Vagina (tissue), 2 donors: ENCODE data around the gene RNF214. TPM values are rescaled to one million over a fixed set of nuclear protein-coding genes. Genes with fewer than 3 reads are reported as not detected.
A peak's percentile ranks its signal among the peaks of the same experiment; 100 is the strongest.

Experiments used
- DNase-seq, 2 donors: peaks; one replicate each; pipeline ENCODE4 v3.0.0-alpha.2; 2017; ENCODE audit errors: extremely low spot score in 2 of 2
- H3K27ac ChIP-seq: fragments of 200-600 bp; sonication (generic); one replicate; pipeline ENCODE4 v1.5.1; 2019
- H3K27me3 ChIP-seq: fragments of 200-600 bp; sonication (generic); one replicate; pipeline ENCODE4 v1.5.1; 2019
- H3K36me3 ChIP-seq, 2 donors: fragments of 200-600 bp; sonication (generic); one replicate each; pipeline ENCODE4 v1.5.1; 2017 to 2019
- H3K4me1 ChIP-seq: fragments of 200-600 bp; sonication (generic); one replicate; pipeline ENCODE4 v1.5.1; 2019
- H3K4me3 ChIP-seq, 2 donors: fragments of 200-600 bp; sonication (generic); 1 replicate in 1 of 2; 2 replicates in 1 of 2; pipeline ENCODE4 v1.5.1; 2016 to 2019
- H3K9me3 ChIP-seq: fragments of 200-600 bp; sonication (generic); one replicate; pipeline ENCODE4 v1.5.1; 2019
- CTCF ChIP-seq, 3 experiments: fragments of 450-650 bp in 2 of 3; fragments of 200-600 bp in 1 of 3; sonication (generic) in 1 of 3; IDR thresholded peaks; one replicate each; pipeline ENCODE4 v1.5.1; 2017 to 2019; ENCODE audit warnings: antibody characterized with exemption in 3 of 3, mild to moderate bottlenecking in 2 of 3, moderate library complexity in 2 of 3
- POLR2A ChIP-seq, 2 donors: fragments of 450-650 bp; IDR thresholded peaks; one replicate each; pipeline ENCODE4 v1.6.1; 2017; ENCODE audit warnings: antibody characterized with exemption in 2 of 2, mild to moderate bottlenecking in 2 of 2, moderate library complexity in 2 of 2
- POLR2AphosphoS5 ChIP-seq, 2 donors: sonication (generic); formaldehyde crosslinking; IDR thresholded peaks; one replicate each; pipeline ENCODE4 v1.9.0; 2017; ENCODE audit warnings: antibody characterized with exemption in 2 of 2, mild to moderate bottlenecking in 2 of 2, low read depth in 1 of 2; ENCODE audit not compliant: insufficient read depth in 1 of 2
- intact Hi-C: fragments of 100-400 bp; cut with DNase I; formaldehyde crosslinking; loops from one replicate; pipeline ENCODE4 v1.15.1; 2023
- total RNA-seq: library from RNA; depleted of rRNA; stranded (reverse); fragments of >200 nt; gene quantifications from one replicate; pipeline ENCODE4 v1.2.3, GENCODE V29; 2016

Gene RNF214
- total RNA-seq, 1 donor from 2014 or later = 10.8 TPM

GRCh38 chr11:117220999-117221774, 11.3 kb upstream of the RNF214 start:
- Histone ChIP-seq H3K27ac (peak overlapping the region; percentile 81), H3K36me3 (peaks cover 0 to 36% of the 10 kb centered on the region in 2 donors), H3K9me3 (no peaks in the 10 kb centered on the region), H3K4me3 (peak overlapping the region in 1 of 2 donors; percentile 7), H3K4me1 (peaks cover 51% of the 10 kb centered on the region), H3K27me3 (no peaks in the 10 kb centered on the region)
- DNase-seq = no peak
- intact Hi-C loops = loop anchor here (10.0 kb wide), 2 partner anchors 46 to 116 kb away; partner anchors contain the start of gene SIDT2
- TF ChIP-seq CTCF (IDR thresholded peaks at IDR 0.05) = no peak

- H3K9me3 ChIP-seq = no peaks in the 10 kb centered on the region
- H3K27ac ChIP-seq = peak overlapping the region; percentile 81
- H3K4me1 ChIP-seq = peaks cover 51% of the 10 kb centered on the region
- peak overlapping the region in 1 of 2 donors; percentile 7 for H3K4me3 ChIP-seq
- no peaks in the 10 kb centered on the region for H3K27me3 ChIP-seq
- intact Hi-C loops = loop anchor here (10.0 kb wide), 2 partner anchors 47 to 117 kb away; partner anchors contain the start of gene SIDT2
- no peak for DNase-seq
- H3K36me3 ChIP-seq = peaks cover 0 to 32% of the 10 kb centered on the region in 2 donors
- peak in 1 of 3 experiments; percentile 26 for TF ChIP-seq CTCF (IDR thresholded peaks at IDR 0.05)
- TF ChIP-seq POLR2A (IDR thresholded peaks at IDR 0.05) = no peak
- TF ChIP-seq POLR2AphosphoS5 (IDR thresholded peaks at IDR 0.05; ENCODE audit: insufficient read depth in 1 of 2, low read depth in 1 of 2) = peak; percentile 49 to 56
Measured at GRCh38 chr11:117221775-117222517, 10.5 kb upstream of the RNF214 start.

GRCh38 chr11:117222991-117223740, 9.3 kb upstream of the RNF214 start:
- H3K27me3 ChIP-seq = no peaks in the 10 kb centered on the region
- peaks cover 51% of the 10 kb centered on the region for H3K4me1 ChIP-seq
- peak overlapping the region; percentile 81 for H3K27ac ChIP-seq
- TF ChIP-seq POLR2AphosphoS5 (IDR thresholded peaks at IDR 0.05; ENCODE audit: insufficient read depth in 1 of 2, low read depth in 1 of 2) (no peak), POLR2A (IDR thresholded peaks at IDR 0.05) (no peak), CTCF (IDR thresholded peaks at IDR 0.05) (no peak)
- DNase-seq = no peak
- intact Hi-C loops = loop anchor here (10.0 kb wide), 2 partner anchors 48 to 118 kb away; partner anchors contain the start of gene SIDT2
- H3K9me3 ChIP-seq = no peaks in the 10 kb centered on the region
- no peak overlapping the region for H3K4me3 ChIP-seq
- H3K36me3 ChIP-seq = peaks cover 0 to 32% of the 10 kb centered on the region in 2 donors

- H3K27ac ChIP-seq = peak overlapping the region; percentile 81
- H3K36me3 ChIP-seq = peaks cover 0 to 30% of the 10 kb centered on the region in 2 donors
- H3K9me3 ChIP-seq = no peaks in the 10 kb centered on the region
- intact Hi-C loops = loop anchor here (10.0 kb wide), 2 partner anchors 49 to 119 kb away; partner anchors contain the start of gene SIDT2
- no peak for DNase-seq
- H3K4me3 ChIP-seq = no peak overlapping the region
- TF ChIP-seq POLR2AphosphoS5 (IDR thresholded peaks at IDR 0.05; ENCODE audit: insufficient read depth in 1 of 2, low read depth in 1 of 2) = no peak
- no peak for TF ChIP-seq CTCF (IDR thresholded peaks at IDR 0.05)
- no peak for TF ChIP-seq POLR2A (IDR thresholded peaks at IDR 0.05)
- H3K27me3 ChIP-seq = no peaks in the 10 kb centered on the region
- H3K4me1 ChIP-seq = peaks cover 45% of the 10 kb centered on the region
Measured at GRCh38 chr11:117223741-117224689, 8.5 kb upstream of the RNF214 start.
